DND-41 (cell line): ENCODE data around the gene CDS1.

Experiments
- ATAC-seq: fragments of 200-7000 bp; cut with Tn5 transposase; 3 replicates; pipeline ENCODE4 v1.9.1; 2021; ENCODE audit warnings: low read depth; ENCODE audit not compliant: insufficient read depth
- DNase-seq: peaks from one replicate; pipeline ENCODE4 v3.0.0-alpha.2; 2020
- H2AFZ ChIP-seq: 2 replicates; pipeline ENCODE4 v1.6.0; 2012; ENCODE audit warnings: low read depth, low read length
- H3K27ac ChIP-seq: 2 replicates; pipeline ENCODE4 v1.5.1; 2012; ENCODE audit warnings: low read length, inconsistent platforms
- H3K27me3 ChIP-seq: fragments of 200-600 bp; sonication (generic); 2 replicates; pipeline ENCODE4 v1.6.0; 2012; ENCODE audit warnings: low read length, mild to moderate bottlenecking, inconsistent platforms; ENCODE audit not compliant: insufficient read depth, poor library complexity
- H3K36me3 ChIP-seq: 2 replicates; pipeline ENCODE4 v1.5.1; 2012; ENCODE audit warnings: low read length, inconsistent platforms; ENCODE audit not compliant: insufficient read depth
- H3K4me1 ChIP-seq: 2 replicates; pipeline ENCODE4 v1.5.1; 2012; ENCODE audit warnings: mild to moderate bottlenecking, low read length; ENCODE audit not compliant: insufficient read depth
- H3K4me2 ChIP-seq: 2 replicates; pipeline ENCODE4 v1.6.0; 2012; ENCODE audit warnings: mild to moderate bottlenecking, moderate library complexity, low read length, inconsistent platforms; ENCODE audit not compliant: insufficient read depth
- H3K4me3 ChIP-seq, 2 experiments: fragments of 200-600 bp in 1 of 2; shearing (Covaris generic) in 1 of 2; 2 replicates each; pipeline ENCODE4 v1.5.1; 2012 to 2016; ENCODE audit warnings: inconsistent platforms in 2 of 2, low read length in 2 of 2, mild to moderate bottlenecking in 2 of 2, low read depth in 1 of 2, moderate library complexity in 1 of 2
- H3K79me2 ChIP-seq: 2 replicates; pipeline ENCODE4 v1.6.0; 2012; ENCODE audit warnings: low read length, inconsistent platforms; ENCODE audit not compliant: insufficient read depth
- H3K9ac ChIP-seq: 2 replicates; pipeline ENCODE4 v1.6.0; 2012; ENCODE audit warnings: low read depth, mild to moderate bottlenecking, inconsistent platforms, low read length, moderate library complexity
- H3K9me3 ChIP-seq: 2 replicates; pipeline ENCODE4 v1.5.1; 2012; ENCODE audit warnings: low read length, moderate library complexity, mild to moderate bottlenecking, inconsistent platforms; ENCODE audit not compliant: insufficient read depth, severe bottlenecking
- H4K20me1 ChIP-seq: 2 replicates; pipeline ENCODE4 v1.6.0; 2012; ENCODE audit warnings: low read length; ENCODE audit not compliant: insufficient read depth
- CTCF ChIP-seq: IDR thresholded peaks from 2 replicates; pipeline ENCODE4 v1.5.1; 2012; ENCODE audit warnings: borderline replicate concordance, low read length, moderate library complexity, mild to moderate bottlenecking; ENCODE audit not compliant: poor library complexity, severe bottlenecking; ENCODE audit errors: extremely low read depth
- EZH2 ChIP-seq: IDR thresholded peaks from 3 replicates; pipeline ENCODE4 v1.6.1; 2012; ENCODE audit warnings: borderline replicate concordance, low read depth, mild to moderate bottlenecking, moderate library complexity, low read length, inconsistent platforms; ENCODE audit not compliant: severe bottlenecking

Gene CDS1

GRCh38 chr4:84697615-84698201 lies 114.8 kb downstream of the CDS1 start:
- H3K27ac ChIP-seq = no peak overlapping the region
- no peaks in the 10 kb centered on the region for H3K36me3 ChIP-seq
- no peaks in the 10 kb centered on the region for H3K9me3 ChIP-seq
- no peak overlapping the region for H3K4me3 ChIP-seq
- H3K9ac ChIP-seq = no peak overlapping the region
- no peaks in the 10 kb centered on the region for H4K20me1 ChIP-seq
- no peak for DNase-seq
- ATAC-seq = no peak
- H3K4me1 ChIP-seq = no peaks in the 10 kb centered on the region
- H3K4me2 ChIP-seq = no peak overlapping the region
- H3K79me2 ChIP-seq = no peaks in the 10 kb centered on the region
- TF ChIP-seq EZH2 (no peak), CTCF (no peak)
- H2AFZ ChIP-seq = no peak overlapping the region
- no peaks in the 10 kb centered on the region for H3K27me3 ChIP-seq

GRCh38 chr4:84699001-84699671 lies 116.2 kb downstream of the CDS1 start:
- Histone ChIP-seq H3K79me2 (no peaks in the 10 kb centered on the region), H2AFZ (no peak overlapping the region), H3K9me3 (no peaks in the 10 kb centered on the region), H3K4me1 (no peaks in the 10 kb centered on the region), H3K4me2 (no peak overlapping the region), H3K4me3 (no peak overlapping the region), H3K36me3 (no peaks in the 10 kb centered on the region), H3K9ac (no peak overlapping the region), H3K27ac (no peak overlapping the region), H3K27me3 (no peaks in the 10 kb centered on the region), H4K20me1 (no peaks in the 10 kb centered on the region)
- DNase-seq (no peak), ATAC-seq (no peak)
- TF ChIP-seq CTCF = no peak
- no peak for TF ChIP-seq EZH2
